ENCODE measurements around the gene GNL3.
"Not testable (repeated sequence)": the region's sequence is repeated elsewhere in the genome, so short reads cannot be mapped to it uniquely, and the experiment has no call there.

GNL3 gene

GRCh38 chr3:52721730-52722008 lies 35.8 kb downstream of the GNL3 start:
- no peak for DNase-seq

- DNase-seq = no peak
Measured at GRCh38 chr3:52722491-52722890, 36.7 kb downstream of the GNL3 start.

- no peak for DNase-seq
Measured at GRCh38 chr3:52723935-52724334, 38.1 kb downstream of the GNL3 start.

GRCh38 chr3:52724511-52724910 lies 38.7 kb downstream of the GNL3 start:
- DNase-seq = no peak

- not testable (repeated sequence) for DNase-seq
Measured at GRCh38 chr3:52728753-52729152, 42.9 kb downstream of the GNL3 start.

GRCh38 chr3:52730681-52731080 lies 44.8 kb downstream of the GNL3 start:
- no peak for DNase-seq

GRCh38 chr3:52731590-52731989 lies 45.8 kb downstream of the GNL3 start:
- no peak for DNase-seq

- DNase-seq = no peak
Measured at GRCh38 chr3:52733256-52733891, 47.5 kb downstream of the GNL3 start.

GRCh38 chr3:52739730-52740129 lies 53.9 kb downstream of the GNL3 start:
- DNase-seq = no peak

- DNase-seq = no peak
Measured at GRCh38 chr3:52742418-52743041, 56.7 kb downstream of the GNL3 start.

GRCh38 chr3:52743152-52743551 lies 57.3 kb downstream of the GNL3 start:
- no peak for DNase-seq

GRCh38 chr3:52743721-52744120 lies 57.9 kb downstream of the GNL3 start:
- no peak for DNase-seq
